HG03521 (cell line): ENCODE data around the gene TMUB1.

ENCODE experiments used
- ATAC-seq: cut with Tn5 transposase; IDR thresholded peaks from one replicate; pipeline ENCODE4 v1.9.1; 2021; ENCODE audit warnings: mild to moderate bottlenecking, moderate library complexity; ENCODE audit not compliant: unreplicated experiment

TMUB1 gene

GRCh38 chr7:151121380-151122170, 38.3 kb upstream of the TMUB1 start:
- no peak for ATAC-seq

- ATAC-seq = no peak
Observed at GRCh38 chr7:151120896-151121295, 37.6 kb upstream of the TMUB1 start.

DNA sequence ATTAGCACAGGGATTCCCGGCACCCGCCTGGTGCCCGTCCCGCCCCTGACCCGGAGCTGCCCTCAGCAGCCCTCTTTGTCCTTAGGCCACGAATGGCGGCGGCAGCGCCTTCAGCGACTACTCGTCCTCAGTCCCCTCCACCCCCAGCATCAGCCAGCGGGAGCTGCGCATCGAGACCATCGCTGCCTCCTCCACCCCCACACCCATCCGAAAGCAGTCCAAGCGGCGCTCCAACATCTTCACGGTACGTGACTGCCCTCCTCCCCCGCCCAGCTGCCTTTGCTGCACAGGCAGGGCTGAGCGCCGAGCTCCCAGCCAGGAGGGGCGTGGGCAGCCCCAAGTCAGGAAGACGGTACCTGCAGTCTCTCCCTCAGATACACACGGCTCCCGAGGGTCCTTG, 36.6 kb upstream of the TMUB1 start:
- no peak for ATAC-seq

- no peak for ATAC-seq
Observed at GRCh38 chr7:151119055-151119415, 35.7 kb upstream of the TMUB1 start.

DNA sequence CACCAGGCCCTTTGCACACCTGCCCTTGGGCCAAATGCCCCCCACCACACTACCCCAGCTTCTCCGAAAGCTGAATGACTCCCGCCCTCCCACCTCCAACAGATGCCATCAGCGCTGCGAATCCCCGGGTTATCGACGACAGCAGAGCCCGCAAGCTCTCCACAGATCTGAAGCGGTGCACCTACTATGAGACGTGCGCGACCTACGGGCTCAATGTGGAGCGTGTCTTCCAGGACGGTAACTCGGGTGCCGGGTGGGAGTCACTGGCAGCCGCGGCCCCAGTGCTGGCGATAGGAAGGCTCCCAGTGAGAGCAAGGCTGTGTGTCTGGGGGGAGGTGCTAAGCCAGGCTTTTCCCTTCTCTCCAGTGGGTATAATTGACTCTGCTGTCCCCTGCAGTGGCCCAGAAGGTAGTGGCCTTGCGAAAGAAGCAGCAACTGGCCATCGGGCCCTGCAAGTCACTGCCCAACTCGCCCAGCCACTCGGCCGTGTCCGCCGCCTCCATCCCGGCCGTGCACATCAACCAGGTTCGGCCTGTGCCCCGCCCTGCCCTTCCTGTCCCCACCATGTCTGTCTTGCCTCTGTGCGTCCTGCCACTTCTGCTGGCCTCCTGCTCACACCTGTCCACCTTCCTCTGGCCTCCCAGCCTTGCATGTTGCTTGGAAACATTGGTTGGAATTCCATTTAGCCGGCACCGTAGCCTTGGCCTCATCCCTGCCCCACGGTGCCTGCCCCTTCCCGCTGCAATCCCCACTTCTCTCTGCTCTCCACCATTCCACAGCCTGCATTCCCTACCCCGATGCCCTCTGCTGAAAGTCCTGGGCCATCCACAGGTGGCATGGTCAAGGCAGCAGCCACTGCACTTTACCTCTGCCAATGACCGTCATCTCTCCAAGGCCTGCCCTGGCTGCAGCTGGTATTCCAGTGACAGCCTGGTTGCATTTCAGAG, 35.1 kb upstream of the TMUB1 start:
- no peak for ATAC-seq

GRCh38 chr7:151117565-151117964, 34.3 kb upstream of the TMUB1 start:
- ATAC-seq = no peak

DNA sequence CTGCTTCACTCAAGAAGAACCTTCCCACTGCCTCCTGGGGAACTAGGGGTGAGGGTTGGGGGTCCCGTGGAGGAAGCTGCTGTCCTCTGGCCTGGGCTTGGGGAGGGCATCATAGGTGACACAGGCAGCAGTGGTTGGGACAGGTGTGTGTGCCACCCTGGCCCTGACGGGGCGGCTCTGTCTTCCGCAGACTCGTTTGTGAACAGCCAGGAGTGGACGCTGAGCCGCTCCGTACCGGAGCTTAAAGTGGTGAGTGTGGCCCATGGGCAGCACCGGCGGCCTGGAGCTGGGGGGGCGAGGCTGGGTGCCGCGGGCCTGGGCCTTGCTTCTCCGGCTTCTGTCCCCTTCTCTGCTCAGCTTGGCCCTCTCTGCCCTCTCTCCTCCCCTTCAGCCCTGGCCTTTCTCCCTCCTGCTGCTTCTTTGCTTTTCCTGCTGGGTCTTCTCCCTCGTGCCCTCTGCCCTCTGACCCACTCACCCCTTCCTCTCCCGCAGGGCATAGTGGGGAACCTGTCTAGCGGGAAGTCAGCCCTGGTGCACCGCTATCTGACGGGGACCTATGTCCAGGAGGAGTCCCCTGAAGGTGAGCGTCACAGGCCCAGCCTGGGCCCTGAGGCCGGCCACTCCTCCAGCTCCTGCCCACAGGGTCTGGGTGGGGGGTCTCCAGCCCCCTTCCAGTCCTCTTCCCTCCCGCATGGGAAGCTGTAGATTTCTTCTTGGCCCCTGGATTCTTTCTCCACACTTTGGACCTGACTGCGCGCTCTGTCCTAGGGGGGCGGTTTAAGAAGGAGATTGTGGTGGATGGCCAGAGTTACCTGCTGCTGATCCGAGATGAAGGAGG, 33.5 kb upstream of the TMUB1 start:
- no peak for ATAC-seq

DNA sequence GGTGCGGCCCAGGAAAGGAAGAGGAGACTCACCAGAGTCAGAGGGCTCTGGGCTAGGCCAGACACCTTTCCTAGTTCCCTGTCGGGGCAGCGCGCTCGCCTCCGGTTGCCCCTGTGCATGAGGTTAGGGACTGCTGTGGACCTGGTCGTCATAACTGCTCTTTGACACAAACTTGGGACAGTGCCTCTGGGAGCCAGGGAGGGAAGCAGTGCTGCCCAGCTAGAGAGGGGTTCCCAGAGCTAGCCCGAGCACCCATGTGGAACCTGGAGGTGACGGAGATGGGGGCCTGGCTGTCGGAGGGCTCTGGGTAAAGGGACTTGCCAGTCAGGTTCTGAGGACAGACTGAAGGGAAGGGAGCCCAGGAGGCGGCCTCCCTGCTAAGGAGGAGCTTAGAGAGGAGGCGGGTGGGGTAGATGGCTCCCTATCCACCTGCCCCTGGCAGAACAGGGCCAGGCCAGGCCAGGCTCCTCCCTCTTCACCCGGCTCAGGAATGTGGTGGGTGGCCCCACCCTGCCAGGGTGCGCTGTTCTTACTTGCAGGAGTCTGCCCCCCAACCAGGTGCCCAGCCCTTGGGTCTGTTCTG, 32.6 kb upstream of the TMUB1 start:
- ATAC-seq = no peak

DNA sequence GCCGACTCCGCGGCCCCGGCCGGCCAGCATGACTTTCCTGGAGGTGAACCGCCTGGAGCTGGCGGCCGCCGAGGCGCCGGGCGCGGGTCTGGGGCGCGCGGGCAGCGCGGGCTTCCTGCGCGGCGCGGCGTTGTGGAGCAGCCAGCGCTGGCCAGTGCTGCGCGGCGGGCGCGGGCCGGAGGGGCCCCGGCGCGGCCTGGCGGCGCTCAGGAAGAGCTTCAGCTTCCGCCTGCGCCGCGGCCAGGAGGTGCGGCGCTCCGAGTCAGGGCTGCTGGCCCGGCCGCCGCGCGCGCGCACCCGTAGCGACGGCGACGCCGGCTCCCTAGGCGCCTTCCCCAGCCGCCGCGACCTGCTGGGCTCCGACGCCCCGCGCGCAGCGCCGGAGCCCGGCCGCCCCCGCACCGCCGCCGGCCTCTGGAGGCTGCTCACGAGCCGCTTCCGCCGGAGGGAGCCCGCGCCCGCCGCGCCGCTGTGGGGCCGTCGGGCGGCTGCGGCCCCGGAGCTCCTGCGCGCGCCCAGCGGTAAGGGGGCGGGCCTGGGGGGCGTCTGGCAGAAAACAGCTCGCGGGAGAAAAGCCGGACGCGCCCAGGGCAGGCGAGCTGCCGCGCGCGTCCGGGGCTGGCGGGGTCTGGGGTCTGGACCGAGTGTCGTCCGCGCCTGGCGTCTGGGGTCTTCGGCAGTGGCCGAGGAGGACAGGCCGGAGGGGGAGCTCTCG, 32.0 kb upstream of the TMUB1 start:
- ATAC-seq = no peak

GRCh38 chr7:151114151-151115090, 31.1 kb upstream of the TMUB1 start:
- no peak for ATAC-seq

GRCh38 chr7:151113344-151114150, 30.3 kb upstream of the TMUB1 start:
- no peak for ATAC-seq

GRCh38 chr7:151110941-151111645, 27.8 kb upstream of the TMUB1 start:
- ATAC-seq = peak; percentile 64

- ATAC-seq = no peak
Observed at GRCh38 chr7:151110236-151110940, 27.1 kb upstream of the TMUB1 start.

DNA sequence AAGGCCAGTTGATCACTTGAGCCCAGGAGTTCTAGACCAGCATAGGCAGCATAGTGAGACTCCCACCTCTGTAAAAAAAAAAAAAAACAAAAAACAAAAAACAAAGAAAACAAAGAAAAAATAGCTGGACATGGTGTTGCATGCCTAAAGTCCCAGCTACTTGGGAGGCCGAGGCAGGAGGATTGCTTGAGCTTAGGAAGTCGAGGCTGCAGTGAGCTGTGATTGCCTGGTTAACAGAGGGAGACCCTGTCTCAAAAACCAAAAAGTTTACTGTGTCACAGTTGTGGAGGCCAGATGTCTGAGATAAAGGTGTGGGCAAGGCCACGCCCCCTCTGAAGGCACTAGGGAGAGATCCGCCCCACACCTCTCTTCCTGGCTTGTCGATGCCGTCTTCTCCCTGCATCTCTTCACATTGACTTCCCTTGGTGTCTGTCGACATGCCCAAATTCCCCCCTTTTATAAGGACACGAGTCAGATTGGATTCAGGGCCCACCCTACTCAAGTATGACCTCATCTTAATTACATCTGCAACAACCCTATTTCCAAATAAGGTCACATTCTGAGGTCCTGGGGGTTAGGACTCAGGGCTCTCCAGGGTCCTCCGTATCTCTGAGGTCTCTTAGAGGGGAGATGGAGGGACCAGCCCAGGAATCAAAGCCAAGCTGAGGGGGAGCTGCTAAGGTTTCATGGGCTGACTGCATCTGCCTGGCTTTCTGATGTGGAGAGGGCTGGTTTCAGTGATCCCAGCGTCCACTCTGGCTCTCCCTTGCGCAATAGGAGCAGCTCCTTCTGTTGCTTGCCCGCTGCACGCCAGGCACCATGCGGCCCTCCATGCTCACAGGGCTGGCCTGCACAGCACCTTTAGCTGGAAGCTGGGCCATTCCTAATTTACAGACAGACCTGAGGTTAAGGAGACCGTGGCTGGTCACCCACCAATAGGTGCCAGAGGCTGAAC, 26.1 kb upstream of the TMUB1 start:
- ATAC-seq = no peak

- no peak for ATAC-seq
Observed at GRCh38 chr7:151107882-151108281, 24.6 kb upstream of the TMUB1 start.
